Measurements from ENCODE around the gene KRTAP10-7.
"Not testable (repeated sequence)": the region's sequence is repeated elsewhere in the genome, so short reads cannot be mapped to it uniquely, and the experiment has no call there.

DNA sequence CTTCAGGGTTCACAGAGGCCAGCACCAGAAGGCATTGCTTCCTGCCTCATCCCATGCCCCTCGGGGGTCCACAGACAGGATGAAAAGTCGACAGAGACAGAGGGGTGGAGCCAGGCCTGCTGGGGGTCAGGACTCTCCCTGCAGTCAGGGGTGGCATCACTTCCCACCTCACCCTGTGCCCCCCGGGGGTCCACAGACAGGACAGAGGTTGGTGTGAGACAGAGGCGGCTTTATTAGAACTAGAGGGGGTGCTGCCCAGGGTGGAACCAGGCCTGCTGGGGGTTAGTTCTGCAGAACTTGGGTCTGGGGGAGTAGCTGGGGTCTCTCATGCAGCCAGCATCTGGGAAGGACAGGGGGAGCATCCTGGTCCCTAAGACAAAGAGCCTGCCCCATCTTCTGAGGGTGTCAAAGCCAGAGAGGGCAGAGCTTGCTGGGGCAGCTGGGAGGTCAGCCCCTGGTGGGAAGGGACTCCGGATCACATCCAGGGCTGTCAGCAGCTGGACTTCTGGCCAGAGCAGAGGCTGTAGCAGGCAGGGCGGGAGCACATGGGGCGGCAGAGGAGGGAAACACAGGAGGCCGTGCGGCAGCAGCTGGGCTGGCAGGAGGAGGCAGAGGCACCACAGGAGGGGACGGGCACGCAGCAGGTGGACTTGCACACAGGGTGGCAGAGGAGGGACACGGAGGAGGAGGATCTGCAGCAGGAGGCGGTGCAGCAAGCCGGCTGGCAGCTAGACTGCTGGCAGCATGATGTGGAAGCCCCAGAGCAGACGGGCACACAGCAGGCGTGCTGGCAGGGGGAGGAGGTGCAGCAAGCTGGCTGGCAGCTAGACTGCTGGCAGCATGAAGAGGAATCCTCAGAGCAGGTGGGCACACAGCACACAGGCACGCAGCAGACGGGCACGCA, 9.2 kb upstream of the KRTAP10-7 start:
- TF ChIP-seq, protein P1, sequence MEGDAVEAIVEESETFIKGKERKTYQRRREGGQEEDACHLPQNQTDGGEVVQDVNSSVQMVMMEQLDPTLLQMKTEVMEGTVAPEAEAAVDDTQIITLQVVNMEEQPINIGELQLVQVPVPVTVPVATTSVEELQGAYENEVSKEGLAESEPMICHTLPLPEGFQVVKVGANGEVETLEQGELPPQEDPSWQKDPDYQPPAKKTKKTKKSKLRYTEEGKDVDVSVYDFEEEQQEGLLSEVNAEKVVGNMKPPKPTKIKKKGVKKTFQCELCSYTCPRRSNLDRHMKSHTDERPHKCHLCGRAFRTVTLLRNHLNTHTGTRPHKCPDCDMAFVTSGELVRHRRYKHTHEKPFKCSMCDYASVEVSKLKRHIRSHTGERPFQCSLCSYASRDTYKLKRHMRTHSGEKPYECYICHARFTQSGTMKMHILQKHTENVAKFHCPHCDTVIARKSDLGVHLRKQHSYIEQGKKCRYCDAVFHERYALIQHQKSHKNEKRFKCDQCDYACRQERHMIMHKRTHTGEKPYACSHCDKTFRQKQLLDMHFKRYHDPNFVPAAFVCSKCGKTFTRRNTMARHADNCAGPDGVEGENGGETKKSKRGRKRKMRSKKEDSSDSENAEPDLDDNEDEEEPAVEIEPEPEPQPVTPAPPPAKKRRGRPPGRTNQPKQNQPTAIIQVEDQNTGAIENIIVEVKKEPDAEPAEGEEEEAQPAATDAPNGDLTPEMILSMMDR (IDR thresholded peaks at IDR 0.05): not testable (repeated sequence)
- not testable (repeated sequence) for TF ChIP-seq POLR2A, POLR2AphosphoS5 (IDR thresholded peaks at IDR 0.05)

Measured in breast epithelium (tissue), 3 donors.